Liver (tissue), 3 donors: ENCODE data around the gene RALGAPB.

Source experiments
- FOXA2 ChIP-seq: IDR thresholded peaks from 2 replicates; pipeline ENCODE4 v1.6.1; 2016; ENCODE audit warnings: antibody characterized with exemption
- HNF4A ChIP-seq, 2 donors: conservative IDR thresholded peaks; 2 replicates each; pipeline ENCODE4 v1.6.1; 2016; ENCODE audit warnings: antibody characterized with exemption in 2 of 2, mild to moderate bottlenecking in 2 of 2
- RAD21 ChIP-seq, 2 donors: IDR thresholded peaks; 2 replicates each; pipeline ENCODE4 v1.6.1; 2016; ENCODE audit warnings: antibody characterized with exemption in 2 of 2, mild to moderate bottlenecking in 2 of 2
- TF ChIP-seq, protein P1 (sequence below): fragments of 150-350 bp; IDR thresholded peaks from 2 replicates; pipeline ENCODE4 v1.5.1; 2017; ENCODE audit warnings: improper control_type of control experiment, low read depth, low read length; ENCODE audit not compliant: missing input control
- donor health status: healthy.
- donor health status: healthy.

DNA sequence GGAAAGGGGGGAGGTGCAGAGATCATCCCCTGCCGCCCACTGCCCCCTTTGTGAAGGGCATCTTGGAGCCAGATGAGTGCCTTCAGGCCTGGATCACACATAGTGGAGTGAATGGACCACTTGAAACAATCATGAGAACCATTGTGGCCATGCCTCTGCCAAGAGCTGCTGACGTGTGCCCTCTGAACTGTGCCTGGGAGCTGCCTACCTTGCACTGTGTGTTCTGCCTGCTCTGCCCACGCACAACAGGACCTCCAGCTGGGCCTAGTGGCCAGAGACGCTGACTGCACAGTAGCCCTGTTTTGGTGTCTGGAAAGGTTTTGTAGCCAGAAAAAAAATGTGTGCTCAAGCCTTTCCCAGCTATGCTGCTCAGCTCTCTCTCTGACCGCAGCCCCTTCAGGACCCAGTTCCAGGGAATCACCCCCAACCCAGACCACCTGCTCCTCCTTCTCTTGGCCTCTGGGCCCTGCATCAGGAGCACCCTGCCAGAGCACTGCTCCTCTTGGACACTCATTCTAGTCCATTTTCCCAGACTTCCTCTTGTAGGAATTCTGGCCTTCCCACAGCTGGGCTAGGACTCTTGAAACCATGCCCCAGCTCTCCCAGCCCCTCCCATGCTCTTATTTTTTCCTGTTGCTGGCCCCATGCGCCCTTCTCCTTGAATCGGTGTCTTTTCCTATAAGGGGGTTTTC, 106.7 kb downstream of the RALGAPB start:
- TF ChIP-seq, protein P1, sequence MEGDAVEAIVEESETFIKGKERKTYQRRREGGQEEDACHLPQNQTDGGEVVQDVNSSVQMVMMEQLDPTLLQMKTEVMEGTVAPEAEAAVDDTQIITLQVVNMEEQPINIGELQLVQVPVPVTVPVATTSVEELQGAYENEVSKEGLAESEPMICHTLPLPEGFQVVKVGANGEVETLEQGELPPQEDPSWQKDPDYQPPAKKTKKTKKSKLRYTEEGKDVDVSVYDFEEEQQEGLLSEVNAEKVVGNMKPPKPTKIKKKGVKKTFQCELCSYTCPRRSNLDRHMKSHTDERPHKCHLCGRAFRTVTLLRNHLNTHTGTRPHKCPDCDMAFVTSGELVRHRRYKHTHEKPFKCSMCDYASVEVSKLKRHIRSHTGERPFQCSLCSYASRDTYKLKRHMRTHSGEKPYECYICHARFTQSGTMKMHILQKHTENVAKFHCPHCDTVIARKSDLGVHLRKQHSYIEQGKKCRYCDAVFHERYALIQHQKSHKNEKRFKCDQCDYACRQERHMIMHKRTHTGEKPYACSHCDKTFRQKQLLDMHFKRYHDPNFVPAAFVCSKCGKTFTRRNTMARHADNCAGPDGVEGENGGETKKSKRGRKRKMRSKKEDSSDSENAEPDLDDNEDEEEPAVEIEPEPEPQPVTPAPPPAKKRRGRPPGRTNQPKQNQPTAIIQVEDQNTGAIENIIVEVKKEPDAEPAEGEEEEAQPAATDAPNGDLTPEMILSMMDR, result no peak
- TF ChIP-seq RAD21 (IDR thresholded peaks at IDR 0.05) (no peak), HNF4A (conservative IDR thresholded peaks at IDR 0.05) (no peak), FOXA2 (no peak)
